ENCODE data around the gene ATG9B. TPM values are rescaled to one million over a fixed set of nuclear protein-coding genes. Genes with fewer than 3 reads are reported as not detected.

The ATG9B gene
- total and polyA plus RNA-seq, 9 of the 15 experiments (the other 6 are each of a cell fraction or from before 2014, with no cell fraction given): 0.29 to 8.0 (median 2.1) TPM

- ChIA-PET CTCF (ENCODE audit: low intra/inter-chr PET ratio) (no interaction called here), POLR2A (interaction anchor here (0.5 to 2.9 kb wide), 9 partner anchors 11 to 123 kb away, joined by 3 to 11 read pairs (median 4); no protein-coding TSS in a partner anchor)
- peak; percentile 6 for FAIRE-seq
- Histone ChIP-seq H3K27ac (ENCODE audit: extremely low read depth, low read depth, low read length) (no peak overlapping the region), H3K9ac (ENCODE audit: insufficient read depth in 1 of 2, low read depth in 2 of 2, low read length in 2 of 2) (peak overlapping the region in 1 of 2 experiments; percentile 65; a peak in 2 of 4 replicates), H2AFZ (ENCODE audit: low read depth, low read length) (no peak overlapping the region), H3K79me2 (ENCODE audit: control insufficient read depth, insufficient read depth, low read length) (peaks cover 19% of the 10 kb centered on the region), H3K9me1 (ENCODE audit: control insufficient read depth, insufficient read depth, low read length) (peaks cover 5% of the 10 kb centered on the region), H3K4me2 (ENCODE audit: insufficient read depth, low read length) (no peak overlapping the region), H3K4me1 (replicated peaks in 1 of 2; ENCODE audit: control insufficient read depth in 2 of 2, insufficient read depth in 2 of 2, low read length in 2 of 2) (peaks cover 62 to 69% of the 10 kb centered on the region in 2 experiments), H3K27me3 (ENCODE audit: control insufficient read depth in 2 of 2, insufficient read depth in 2 of 2, low read length in 2 of 2) (no peaks in the 10 kb centered on the region), H4K20me1 (replicated peaks; ENCODE audit: control insufficient read depth, insufficient read depth, low read length) (no peaks in the 10 kb centered on the region), H3K9me3 (replicated peaks; ENCODE audit: control insufficient read depth, insufficient read depth, low read depth, low read length) (no peaks in the 10 kb centered on the region), H3K36me3 (ENCODE audit: control insufficient read depth, insufficient read depth, low read length) (peaks cover 23% of the 10 kb centered on the region; the same call in 2 of the 3 replicates), H3K4me3 (no peak overlapping the region)
- WGBS (ENCODE audit: insufficient coverage, low coverage, missing lambda C conversion rate): 82% methylated on average over 15 of the region's 15 CpGs
- DNase-seq (ENCODE audit: extremely low read depth in 1 of 4, low spot score in 3 of 4): no peak
- intact Hi-C loops (cut with micrococcal nuclease) (loop anchor here (10.0 kb wide), 1 partner anchor 207 kb away; no protein-coding TSS in a partner anchor), in situ Hi-C loops (cut with MboI) (no loop called here)
- BruUV-seq (replicated peaks): no TSS peak
- ATAC-seq: no peak
- TF ChIP-seq ZNF511 (CRISPR knock-in tag; IDR thresholded peaks at IDR 0.05) (no peak), C11orf30 (IDR thresholded peaks at IDR 0.05; ENCODE audit: low read depth) (peak; percentile 21; the same call in 1 of the 2 replicates), SMARCA4 (IDR thresholded peaks at IDR 0.05) (0 out of 2 replicates have a peak, but pooled peaks have one; percentile 14), ZBTB40 (IDR thresholded peaks at IDR 0.05) (peak; percentile 27; the same call in 1 of the 2 replicates), ZBTB40 (CRISPR knock-in tag; IDR thresholded peaks at IDR 0.05) (no peak)
Measured at GRCh38 chr7:150968056-150968733, 56.1 kb downstream of the ATG9B start.
